Breast epithelium (tissue), 4 donors: ENCODE data around the gene AGBL1. TPM values are rescaled to one million over a fixed set of nuclear protein-coding genes. Genes with fewer than 3 reads are reported as not detected.

Experiments
- DNase-seq, 2 donors: peaks; one replicate each; pipeline ENCODE4 v3.0.0-alpha.2; 2019; ENCODE audit warnings: low spot score in 2 of 2
- H3K27ac ChIP-seq, 2 donors: fragments of 200-600 bp; sonication (generic) in 1 of 2; one replicate each; pipeline ENCODE4 v1.5.1; 2016 to 2019; ENCODE audit warnings: mild to moderate bottlenecking in 1 of 2
- H3K27me3 ChIP-seq, 2 donors: fragments of 200-600 bp; sonication (generic) in 1 of 2; one replicate each; pipeline versions ENCODE4 v1.5.1 to v1.6.0; 2017 to 2019; ENCODE audit warnings: control low read depth in 1 of 2, mild to moderate bottlenecking in 1 of 2
- H3K36me3 ChIP-seq: fragments of 200-600 bp; one replicate; pipeline ENCODE4 v1.5.1; 2019
- H3K4me1 ChIP-seq, 2 donors: fragments of 200-600 bp; sonication (generic); one replicate each; pipeline ENCODE4 v1.5.1; 2016 to 2019; ENCODE audit warnings: control low read depth in 1 of 2
- H3K4me3 ChIP-seq, 3 donors: fragments of 200-600 bp; sonication (generic); 1 replicate in 2 of 3; 2 replicates in 1 of 3; pipeline ENCODE4 v1.5.1; 2016 to 2019; ENCODE audit warnings: mild to moderate bottlenecking in 3 of 3, moderate library complexity in 2 of 3
- H3K9me3 ChIP-seq, 2 donors: fragments of 200-600 bp; sonication (generic) in 1 of 2; one replicate each; pipeline ENCODE4 v1.5.1; 2016 to 2019; ENCODE audit warnings: control low read depth in 1 of 2
- POLR2A ChIP-seq: fragments of 450-650 bp; IDR thresholded peaks from one replicate; pipeline ENCODE4 v1.6.1; 2016; ENCODE audit warnings: antibody characterized with exemption, mild to moderate bottlenecking, moderate library complexity
- POLR2AphosphoS5 ChIP-seq, 3 donors: sonication (generic); formaldehyde crosslinking; IDR thresholded peaks; one replicate each; pipeline ENCODE4 v1.6.1; 2017; ENCODE audit warnings: antibody characterized with exemption in 3 of 3
- intact Hi-C: fragments of 100-400 bp; cut with DNase I; formaldehyde crosslinking; loops from one replicate; pipeline ENCODE4 v1.15.1; 2023; ENCODE audit warnings: low total_unique reads
- total RNA-seq, 3 donors: library from RNA; depleted of rRNA; stranded (reverse); fragments of >200 nt; gene quantifications; one replicate each; pipeline ENCODE4 v1.1.0, GENCODE V29; 2016
- TF ChIP-seq, protein P1 (sequence below), 3 donors: fragments of 450-650 bp; IDR thresholded peaks; one replicate each; pipeline ENCODE4 v1.5.1; 2016 to 2017; ENCODE audit warnings: antibody characterized with exemption in 3 of 3, mild to moderate bottlenecking in 3 of 3, moderate library complexity in 3 of 3

Gene AGBL1
- total RNA-seq, 3 donors from 2014 or later, result not detected

DNA sequence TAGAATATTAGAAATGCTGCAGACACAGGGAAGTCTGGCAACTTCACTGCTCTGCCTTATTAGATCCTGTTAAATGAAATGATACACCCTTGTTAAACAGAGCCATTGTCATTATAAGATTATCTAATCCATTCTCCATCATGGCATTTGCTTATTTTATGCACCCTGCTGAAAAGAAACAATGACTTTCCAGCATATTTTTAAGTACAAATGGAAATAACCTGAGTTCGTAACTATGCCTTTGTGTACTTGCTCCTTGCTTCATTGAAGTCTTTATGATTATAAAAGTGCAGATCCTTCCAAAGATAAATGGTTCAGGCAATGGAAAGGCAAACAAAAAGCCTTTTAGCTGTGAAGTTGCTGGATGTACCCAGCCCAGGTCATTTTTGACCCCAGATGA is 195.7 kb downstream of the AGBL1 start:
- no peaks in the 10 kb centered on the region for H3K9me3 ChIP-seq
- no peaks in the 10 kb centered on the region for H3K4me1 ChIP-seq
- no peak for DNase-seq
- TF ChIP-seq POLR2AphosphoS5 (IDR thresholded peaks at IDR 0.05) (no peak), POLR2A (no peak)
- TF ChIP-seq, protein P1, sequence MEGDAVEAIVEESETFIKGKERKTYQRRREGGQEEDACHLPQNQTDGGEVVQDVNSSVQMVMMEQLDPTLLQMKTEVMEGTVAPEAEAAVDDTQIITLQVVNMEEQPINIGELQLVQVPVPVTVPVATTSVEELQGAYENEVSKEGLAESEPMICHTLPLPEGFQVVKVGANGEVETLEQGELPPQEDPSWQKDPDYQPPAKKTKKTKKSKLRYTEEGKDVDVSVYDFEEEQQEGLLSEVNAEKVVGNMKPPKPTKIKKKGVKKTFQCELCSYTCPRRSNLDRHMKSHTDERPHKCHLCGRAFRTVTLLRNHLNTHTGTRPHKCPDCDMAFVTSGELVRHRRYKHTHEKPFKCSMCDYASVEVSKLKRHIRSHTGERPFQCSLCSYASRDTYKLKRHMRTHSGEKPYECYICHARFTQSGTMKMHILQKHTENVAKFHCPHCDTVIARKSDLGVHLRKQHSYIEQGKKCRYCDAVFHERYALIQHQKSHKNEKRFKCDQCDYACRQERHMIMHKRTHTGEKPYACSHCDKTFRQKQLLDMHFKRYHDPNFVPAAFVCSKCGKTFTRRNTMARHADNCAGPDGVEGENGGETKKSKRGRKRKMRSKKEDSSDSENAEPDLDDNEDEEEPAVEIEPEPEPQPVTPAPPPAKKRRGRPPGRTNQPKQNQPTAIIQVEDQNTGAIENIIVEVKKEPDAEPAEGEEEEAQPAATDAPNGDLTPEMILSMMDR (IDR thresholded peaks at IDR 0.05), result no peak
- intact Hi-C loops, result no loop called here
- H3K27me3 ChIP-seq, result no peaks in the 10 kb centered on the region
- no peak overlapping the region for H3K27ac ChIP-seq
- no peak overlapping the region for H3K4me3 ChIP-seq
- no peaks in the 10 kb centered on the region for H3K36me3 ChIP-seq

DNA sequence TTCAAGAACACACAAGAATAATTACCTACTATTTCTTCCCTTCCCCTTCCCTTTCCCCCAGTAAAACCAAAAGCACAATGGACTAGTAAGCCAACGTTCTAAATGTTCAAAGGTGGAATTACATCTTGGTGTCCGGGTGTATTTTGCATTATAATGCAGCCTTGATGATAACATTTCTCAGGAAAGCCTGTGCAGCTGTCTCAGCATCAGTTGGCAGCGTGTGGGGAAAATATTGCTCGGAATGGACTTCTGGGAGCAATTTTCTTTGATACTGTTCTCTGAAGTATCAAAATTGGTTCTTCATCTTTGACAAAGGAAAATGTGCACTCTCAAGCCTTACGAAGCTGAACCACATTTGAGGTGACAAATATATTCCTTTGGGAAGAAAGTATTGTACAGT is 198.9 kb downstream of the AGBL1 start:
- no peaks in the 10 kb centered on the region for H3K36me3 ChIP-seq
- H3K4me3 ChIP-seq, result no peak overlapping the region
- H3K27me3 ChIP-seq, result no peaks in the 10 kb centered on the region
- H3K27ac ChIP-seq, result no peak overlapping the region
- intact Hi-C loops, result no loop called here
- no peak for TF ChIP-seq POLR2AphosphoS5 (IDR thresholded peaks at IDR 0.05)
- TF ChIP-seq, protein P1 (IDR thresholded peaks at IDR 0.05), result no peak
- no peak for TF ChIP-seq POLR2A
- H3K9me3 ChIP-seq, result no peaks in the 10 kb centered on the region
- no peaks in the 10 kb centered on the region for H3K4me1 ChIP-seq
- no peak for DNase-seq

DNA sequence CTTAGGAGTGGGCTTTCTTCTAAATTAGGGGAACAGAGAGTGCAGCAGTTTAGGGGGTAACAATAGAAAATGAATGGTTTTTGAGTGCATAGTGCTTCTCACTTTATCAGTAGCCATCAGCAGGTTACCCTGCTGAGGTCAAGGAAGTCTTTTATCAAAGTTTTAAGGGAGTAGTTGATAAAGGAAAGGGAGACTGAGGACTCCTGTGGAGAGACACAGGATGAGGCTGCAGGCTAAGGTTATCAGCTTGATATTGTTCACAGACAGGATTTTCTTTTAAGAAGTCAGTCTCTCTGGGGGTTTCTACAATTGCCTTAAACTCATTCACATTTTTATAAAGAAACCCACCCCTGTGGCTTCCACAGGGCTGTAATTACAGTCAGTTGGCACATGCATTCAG is 205.0 kb downstream of the AGBL1 start:
- Histone ChIP-seq H3K4me3 (no peak overlapping the region), H3K9me3 (no peaks in the 10 kb centered on the region), H3K4me1 (no peaks in the 10 kb centered on the region), H3K27ac (no peak overlapping the region), H3K36me3 (no peaks in the 10 kb centered on the region), H3K27me3 (no peaks in the 10 kb centered on the region)
- intact Hi-C loops, result no loop called here
- no peak for DNase-seq
- TF ChIP-seq, protein P1 (IDR thresholded peaks at IDR 0.05), result no peak
- no peak for TF ChIP-seq POLR2A
- TF ChIP-seq POLR2AphosphoS5 (IDR thresholded peaks at IDR 0.05), result no peak

DNA sequence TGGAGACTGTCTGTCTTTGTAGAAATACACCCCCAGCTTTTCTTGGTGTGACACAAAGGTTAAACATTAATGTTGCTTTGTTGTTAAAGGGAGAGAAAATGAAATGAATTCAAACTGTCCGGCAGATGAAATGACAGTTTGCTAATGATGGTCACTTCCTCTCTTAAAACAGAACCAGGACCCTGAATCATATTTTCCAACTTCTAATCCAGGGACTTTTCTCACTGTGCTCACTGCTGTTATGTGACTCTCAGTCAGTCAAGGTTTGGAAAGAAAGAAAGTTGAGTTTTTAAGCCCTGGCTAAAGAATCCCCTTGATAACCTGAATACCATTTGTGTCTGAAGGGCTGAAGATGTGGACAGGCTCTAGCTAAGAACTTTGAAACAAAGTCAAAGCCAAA is 215.8 kb downstream of the AGBL1 start:
- Histone ChIP-seq H3K4me3 (no peak overlapping the region), H3K27me3 (no peaks in the 10 kb centered on the region), H3K4me1 (no peaks in the 10 kb centered on the region), H3K36me3 (no peaks in the 10 kb centered on the region), H3K27ac (no peak overlapping the region), H3K9me3 (no peaks in the 10 kb centered on the region)
- TF ChIP-seq POLR2AphosphoS5 (IDR thresholded peaks at IDR 0.05), result no peak
- TF ChIP-seq, protein P1 (IDR thresholded peaks at IDR 0.05), result no peak
- no peak for TF ChIP-seq POLR2A
- no peak for DNase-seq
- intact Hi-C loops, result no loop called here

DNA sequence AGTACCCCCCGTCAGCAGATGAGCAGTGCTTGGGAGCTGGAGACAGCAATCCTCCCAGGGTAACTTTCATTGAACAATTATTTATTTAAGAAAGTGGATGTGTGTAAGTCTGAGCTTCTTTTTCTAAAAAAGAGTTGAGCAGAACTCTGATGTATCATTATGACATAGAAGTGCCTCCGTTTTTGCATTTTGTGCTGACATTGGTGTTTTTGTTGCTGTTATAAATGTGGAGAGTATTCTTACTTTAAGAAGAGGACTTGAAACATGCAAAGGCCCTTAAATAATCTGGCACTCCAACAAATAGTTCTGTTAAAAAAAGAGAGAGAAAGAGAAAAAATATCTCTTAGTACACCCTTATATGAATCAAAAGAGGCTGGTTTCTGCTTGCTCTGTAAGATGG is 217.1 kb downstream of the AGBL1 start:
- Histone ChIP-seq H3K27ac (no peak overlapping the region), H3K4me1 (no peaks in the 10 kb centered on the region), H3K9me3 (no peaks in the 10 kb centered on the region), H3K4me3 (no peak overlapping the region), H3K27me3 (no peaks in the 10 kb centered on the region), H3K36me3 (no peaks in the 10 kb centered on the region)
- no peak for DNase-seq
- intact Hi-C loops, result no loop called here
- TF ChIP-seq POLR2A (no peak), POLR2AphosphoS5 (IDR thresholded peaks at IDR 0.05) (no peak)
- TF ChIP-seq, protein P1 (IDR thresholded peaks at IDR 0.05), result no peak
